Measurements from ENCODE around the gene SPTA1. TPM values are rescaled to one million over a fixed set of nuclear protein-coding genes. Genes with fewer than 3 reads are reported as not detected.

The SPTA1 gene
- total RNA-seq, 1 donor from 2014 or later = not detected

- H3K4me3 ChIP-seq (ENCODE audit: low read depth, low read length) = no peak overlapping the region
- TF ChIP-seq CTCF (conservative IDR thresholded peaks at IDR 0.05; ENCODE audit: low read depth, low read length) = no peak
- DNase-seq (ENCODE audit: low read depth) = no peak
Observed at GRCh38 chr1:158638146-158638545, 48.4 kb downstream of the SPTA1 start.

- DNase-seq (ENCODE audit: low read depth) = no peak
- no peak overlapping the region for H3K4me3 ChIP-seq (ENCODE audit: low read depth, low read length)
- TF ChIP-seq CTCF (conservative IDR thresholded peaks at IDR 0.05; ENCODE audit: low read depth, low read length) = no peak
Observed at GRCh38 chr1:158613764-158614163, 72.8 kb downstream of the SPTA1 start.

- no peak overlapping the region for H3K4me3 ChIP-seq (ENCODE audit: low read depth, low read length)
- no peak for DNase-seq (ENCODE audit: low read depth)
- TF ChIP-seq CTCF (conservative IDR thresholded peaks at IDR 0.05; ENCODE audit: low read depth, low read length) = no peak
Observed at GRCh38 chr1:158611916-158612315, 74.6 kb downstream of the SPTA1 start.

GRCh38 chr1:158607296-158607695 lies 79.2 kb downstream of the SPTA1 start:
- DNase-seq (ENCODE audit: low read depth) = no peak
- no peak for TF ChIP-seq CTCF (conservative IDR thresholded peaks at IDR 0.05; ENCODE audit: low read depth, low read length)
- H3K4me3 ChIP-seq (ENCODE audit: low read depth, low read length) = no peak overlapping the region

GRCh38 chr1:158604968-158605367 lies 81.5 kb downstream of the SPTA1 start, which contains the start of gene OR10Z1:
Gene OR10Z1 (plus strand): TSS chr1:158605268. CDS start chr1:158606439, 1,171 bp downstream.
- DNase-seq (ENCODE audit: low read depth) = no peak
- H3K4me3 ChIP-seq (ENCODE audit: low read depth, low read length) = no peak within 1 kb of the TSS
- TF ChIP-seq CTCF (conservative IDR thresholded peaks at IDR 0.05; ENCODE audit: low read depth, low read length) = no peak

- TF ChIP-seq CTCF (conservative IDR thresholded peaks at IDR 0.05; ENCODE audit: low read depth, low read length) = no peak
- H3K4me3 ChIP-seq (ENCODE audit: low read depth, low read length) = no peak overlapping the region
- no peak for DNase-seq (ENCODE audit: low read depth)
Observed at GRCh38 chr1:158600735-158601134, 85.8 kb downstream of the SPTA1 start.

- DNase-seq (ENCODE audit: low read depth) = no peak
- no peak overlapping the region for H3K4me3 ChIP-seq (ENCODE audit: low read depth, low read length)
- no peak for TF ChIP-seq CTCF (conservative IDR thresholded peaks at IDR 0.05; ENCODE audit: low read depth, low read length)
Observed at GRCh38 chr1:158586942-158587341, 99.6 kb downstream of the SPTA1 start.
